GM19438 (cell line): ENCODE data around the gene MCF2L.
"Not testable (repeated sequence)": the region's sequence is repeated elsewhere in the genome, so short reads cannot be mapped to it uniquely, and the experiment has no call there.

Experiments used
- ATAC-seq: cut with Tn5 transposase; IDR thresholded peaks from one replicate; pipeline ENCODE4 v1.9.1; 2021; ENCODE audit warnings: low read depth; ENCODE audit not compliant: unreplicated experiment

The MCF2L gene

GRCh38 chr13:113105032-113105920, 136.3 kb downstream of the MCF2L start, which contains the start of gene F7:
TSS of gene F7 (plus strand) at chr13:113105791. CDS start at chr13:113105842, 51 bp downstream.
- no peak for ATAC-seq

GRCh38 chr13:113105921-113106452, 137.0 kb downstream of the MCF2L start:
- no peak for ATAC-seq

- ATAC-seq: no peak
Observed at GRCh38 chr13:113106711-113107351, 137.8 kb downstream of the MCF2L start.

GRCh38 chr13:113108521-113108920, 139.5 kb downstream of the MCF2L start:
- ATAC-seq: not testable (repeated sequence)

- no peak for ATAC-seq
Observed at GRCh38 chr13:113109151-113110047, 140.4 kb downstream of the MCF2L start.

- no peak for ATAC-seq
Observed at GRCh38 chr13:113110048-113110851, 141.2 kb downstream of the MCF2L start.

- ATAC-seq: no peak
Observed at GRCh38 chr13:113110852-113111315, 141.9 kb downstream of the MCF2L start.

GRCh38 chr13:113111821-113112220, 142.8 kb downstream of the MCF2L start:
- not testable (repeated sequence) for ATAC-seq

- ATAC-seq: not testable (repeated sequence)
Observed at GRCh38 chr13:113112475-113112874, 143.5 kb downstream of the MCF2L start.

GRCh38 chr13:113112893-113113845, 144.2 kb downstream of the MCF2L start:
- no peak for ATAC-seq

- no peak for ATAC-seq
Observed at GRCh38 chr13:113113846-113114271, 144.8 kb downstream of the MCF2L start.

- no peak for ATAC-seq
Observed at GRCh38 chr13:113114511-113115362, 145.7 kb downstream of the MCF2L start.

- no peak for ATAC-seq
Observed at GRCh38 chr13:113115363-113116205, 146.6 kb downstream of the MCF2L start.

GRCh38 chr13:113116206-113116800, 147.3 kb downstream of the MCF2L start:
- no peak for ATAC-seq

GRCh38 chr13:113116871-113117271, 147.9 kb downstream of the MCF2L start:
- ATAC-seq: no peak

GRCh38 chr13:113117335-113117872, 148.4 kb downstream of the MCF2L start:
- ATAC-seq: no peak
